Stimulated activated CD4-positive, alpha-beta T cell treated with anti-CD3 and anti-CD28 coated beads, Interleukin-2, amount 100 ng/mL, for 48 hours (primary cell): ENCODE results near the gene SLC47A1.
"Not testable (repeated sequence)": the region's sequence is repeated elsewhere in the genome, so short reads cannot be mapped to it uniquely, and the experiment has no call there.

Experiments
- DNase-seq, 2 donors: peaks; one replicate each; pipeline ENCODE4 v3.0.0-alpha.2; 2020

Gene SLC47A1

DNA sequence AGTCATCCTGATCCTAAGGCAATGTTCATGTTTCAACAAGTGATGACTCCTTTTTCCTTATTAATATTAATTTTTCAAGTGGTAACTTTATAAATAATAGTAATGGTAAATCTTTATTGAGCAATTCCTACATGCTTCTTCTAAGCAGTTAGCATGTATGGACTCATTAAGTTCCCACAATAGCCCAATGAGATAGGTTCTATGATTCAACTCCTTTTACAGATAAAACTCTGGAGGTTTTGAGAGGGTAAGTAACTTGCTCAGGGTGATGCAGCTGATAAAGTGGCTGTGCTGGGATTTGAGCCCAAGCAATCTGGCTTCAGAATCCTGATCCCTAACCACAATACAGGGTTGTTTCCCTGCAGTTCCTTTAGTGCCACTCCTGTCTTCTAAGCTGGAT, 25.3 kb downstream of the SLC47A1 start:
- DNase-seq, result no peak

GRCh38 chr17:19561697-19562318, 28.2 kb downstream of the SLC47A1 start:
- no peak for DNase-seq

- no peak for DNase-seq
Observed at GRCh38 chr17:19565817-19566575, 32.3 kb downstream of the SLC47A1 start.

DNA sequence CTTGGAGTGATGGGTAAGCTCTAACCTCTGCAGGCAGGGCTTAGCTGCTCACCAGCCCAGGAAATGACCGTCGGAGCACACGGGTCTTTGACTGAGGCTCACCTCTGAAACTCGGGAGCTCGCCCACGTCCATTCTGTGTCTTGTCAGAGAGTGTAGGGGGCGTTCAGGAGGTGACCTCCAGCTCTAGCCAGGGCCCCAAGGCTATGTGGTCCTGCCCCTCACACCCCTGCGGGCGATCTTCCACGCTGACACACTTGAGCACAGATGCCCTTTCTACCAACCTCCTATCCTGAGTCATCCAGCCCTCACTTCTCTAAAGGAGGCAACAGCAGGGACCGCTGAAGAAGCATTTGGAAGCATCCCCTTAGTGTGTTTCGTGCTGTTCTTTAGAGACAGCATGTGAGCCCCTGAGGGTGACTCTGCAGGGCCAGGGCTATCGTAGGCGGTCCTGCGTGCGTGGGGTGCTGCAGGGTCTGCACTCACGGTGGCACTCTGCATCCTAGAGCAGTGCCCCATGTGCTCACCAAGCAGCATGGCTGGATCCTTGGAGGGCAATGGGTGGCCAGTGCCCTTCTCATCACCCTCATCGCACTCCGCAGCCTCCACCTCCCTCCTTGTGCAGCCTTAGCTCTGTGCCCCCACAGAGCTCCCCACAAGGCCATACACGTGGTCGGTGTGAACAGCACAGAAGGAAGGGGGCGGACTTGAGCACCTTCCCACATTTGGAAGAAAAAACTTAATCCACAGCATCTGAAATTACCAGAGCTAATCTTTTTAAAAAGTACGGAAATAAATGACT, 33.8 kb downstream of the SLC47A1 start:
- no peak for DNase-seq

- DNase-seq, result no peak
Observed at GRCh38 chr17:19568016-19568350, 34.3 kb downstream of the SLC47A1 start.

DNA sequence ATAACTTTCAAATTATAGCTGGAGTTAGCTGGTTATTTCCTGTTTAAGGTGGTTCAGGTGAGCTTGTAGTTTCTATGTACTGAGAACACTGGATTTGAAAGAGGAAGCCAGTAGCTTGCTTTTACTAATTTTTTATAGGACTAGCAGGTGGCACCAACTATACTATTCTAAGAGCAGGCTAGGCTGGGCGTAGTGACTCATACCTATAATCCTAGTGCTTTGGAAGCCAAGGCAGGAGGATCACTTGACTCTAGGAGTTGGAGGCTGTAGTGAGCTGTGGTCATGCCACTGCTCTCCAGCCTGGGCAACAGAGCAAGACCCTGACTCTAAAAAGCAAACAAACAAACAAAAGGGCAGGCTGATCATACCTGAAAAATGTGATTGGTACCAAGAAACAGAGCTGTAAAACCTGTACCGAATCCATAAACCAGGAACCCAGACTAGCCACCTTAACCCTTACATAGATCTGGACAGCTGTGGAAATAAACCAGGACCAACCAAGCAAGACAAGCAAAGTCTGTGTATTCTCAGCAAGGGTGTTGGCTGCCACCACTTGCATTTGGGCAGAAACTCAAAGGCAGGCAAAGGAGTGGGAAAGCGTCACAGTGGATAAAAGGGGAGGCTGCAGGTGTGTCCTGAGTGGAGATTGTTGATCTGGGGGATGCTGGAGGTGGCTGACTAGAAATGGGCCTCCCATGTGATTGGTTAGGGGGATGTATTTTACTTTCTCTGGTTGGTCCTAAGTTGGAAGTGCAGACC, 36.3 kb downstream of the SLC47A1 start:
- no peak for DNase-seq

- DNase-seq, result no peak
Observed at GRCh38 chr17:19570544-19571062, 36.9 kb downstream of the SLC47A1 start.

DNA sequence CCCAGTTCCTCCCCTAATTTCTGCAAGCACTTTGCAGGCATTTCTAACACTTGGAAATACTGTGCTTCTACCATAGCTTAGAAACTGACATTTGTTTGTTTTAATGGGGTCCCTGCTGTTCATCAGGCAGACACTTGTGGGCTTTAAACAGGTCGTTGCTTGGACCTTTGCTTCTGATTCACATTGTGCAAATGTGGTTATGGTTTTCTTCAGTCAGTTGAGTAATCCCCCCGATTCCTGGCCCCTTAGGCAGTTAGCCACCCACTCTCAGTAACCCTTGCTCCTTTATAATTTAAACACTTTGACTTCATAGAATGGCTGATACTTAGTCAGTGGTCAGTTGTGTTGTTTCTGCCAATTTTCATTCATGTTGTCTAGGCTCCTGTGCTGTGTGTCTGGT, 39.4 kb downstream of the SLC47A1 start:
- DNase-seq, result no peak

DNA sequence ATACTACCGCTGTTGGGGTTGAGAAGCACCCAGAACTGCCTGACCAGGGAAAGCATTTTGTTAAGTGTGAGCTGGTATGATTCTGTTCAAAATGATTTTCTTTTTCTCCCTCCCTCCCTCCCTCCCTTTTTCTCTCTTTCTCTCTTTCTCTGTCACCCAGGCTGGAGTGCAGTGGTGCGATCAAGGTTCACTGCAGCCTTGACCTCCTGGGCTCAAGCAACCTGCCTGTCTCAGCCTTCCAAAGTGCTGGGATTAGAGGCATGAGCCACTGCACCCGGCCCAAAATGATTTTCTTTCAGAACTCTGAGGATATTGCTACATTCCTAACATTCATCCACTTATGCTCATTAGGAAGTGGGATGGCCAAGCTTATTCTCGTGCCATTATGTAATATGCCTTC, 41.3 kb downstream of the SLC47A1 start:
- no peak for DNase-seq

- DNase-seq, result no peak
Observed at GRCh38 chr17:19578545-19578944, 44.9 kb downstream of the SLC47A1 start.

- DNase-seq, result no peak
Observed at GRCh38 chr17:19579192-19579761, 45.6 kb downstream of the SLC47A1 start.

DNA sequence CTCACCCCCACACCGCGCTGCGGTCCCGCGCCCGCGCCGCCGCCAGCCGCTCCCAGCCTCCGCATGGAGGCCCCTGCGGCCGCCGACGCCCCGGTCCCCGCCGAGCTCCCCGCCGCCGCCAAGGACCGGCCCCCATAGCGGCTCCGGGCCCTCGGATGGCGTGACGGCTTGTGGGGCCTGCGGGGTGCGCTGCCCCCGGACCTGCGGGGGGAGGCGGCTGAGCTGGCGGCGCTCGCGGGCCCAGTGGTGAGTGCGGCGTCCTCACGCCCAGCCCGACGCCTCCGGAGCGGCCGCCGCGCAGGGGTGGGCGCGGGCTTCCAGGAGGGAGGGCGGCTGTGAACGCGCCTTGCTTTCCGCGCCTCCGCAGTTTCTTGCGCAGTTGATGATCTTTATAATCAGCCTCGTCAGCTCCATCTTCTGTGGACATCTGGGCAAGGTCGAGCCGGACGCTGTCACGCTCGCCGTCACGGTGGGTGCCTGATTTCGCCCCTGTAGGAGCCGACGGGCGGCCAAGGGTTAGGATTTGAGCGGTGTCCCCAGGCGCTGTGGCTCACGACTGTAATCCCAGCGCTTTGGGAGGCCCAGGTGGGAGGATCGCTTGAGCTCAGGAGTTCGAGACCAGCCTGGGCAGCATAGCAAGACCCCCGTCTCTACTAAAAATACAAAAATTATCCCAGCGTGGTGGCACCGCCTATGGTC, 46.4 kb downstream of the SLC47A1 start:
- DNase-seq, result no peak

DNA sequence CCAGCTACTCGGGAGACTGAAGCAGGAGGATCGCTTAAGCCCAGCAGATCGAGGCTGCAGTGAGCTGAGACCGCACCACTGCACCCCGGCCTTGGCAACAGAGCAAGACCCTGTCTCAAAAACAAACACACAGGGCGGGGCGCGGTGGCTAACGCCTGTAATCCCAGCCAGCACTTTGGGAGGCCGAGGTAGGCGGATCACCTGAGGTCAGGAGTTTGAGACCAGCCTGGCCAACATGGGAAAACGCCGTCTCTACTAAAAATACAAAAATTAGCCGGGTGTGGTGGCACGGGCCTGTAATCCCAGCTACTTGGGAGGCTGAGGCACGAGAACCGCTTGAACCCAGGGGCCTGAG, 46.9 kb downstream of the SLC47A1 start:
- not testable (repeated sequence) for DNase-seq

- DNase-seq, result not testable (repeated sequence)
Observed at GRCh38 chr17:19582152-19582551, 48.5 kb downstream of the SLC47A1 start.

DNA sequence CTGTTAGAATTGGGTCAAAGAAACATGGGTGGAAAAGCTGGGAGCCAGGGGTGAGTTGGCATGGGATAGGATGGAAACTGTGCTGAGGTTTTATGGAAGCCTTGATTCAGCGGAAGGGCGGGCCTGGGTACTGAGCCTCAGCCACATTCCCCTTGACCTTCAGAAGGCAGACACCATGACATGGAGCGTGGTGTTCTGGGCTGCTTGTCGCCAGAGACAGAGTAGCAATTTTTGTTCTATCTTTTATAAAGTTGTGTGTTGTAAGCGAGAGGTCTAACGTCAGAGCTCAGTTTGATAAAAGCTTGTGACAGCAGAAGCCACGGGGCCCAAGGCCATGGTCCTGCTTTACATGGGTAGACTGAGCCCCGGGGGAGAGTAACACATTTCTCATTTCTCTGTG, 50.2 kb downstream of the SLC47A1 start:
- no peak for DNase-seq

DNA sequence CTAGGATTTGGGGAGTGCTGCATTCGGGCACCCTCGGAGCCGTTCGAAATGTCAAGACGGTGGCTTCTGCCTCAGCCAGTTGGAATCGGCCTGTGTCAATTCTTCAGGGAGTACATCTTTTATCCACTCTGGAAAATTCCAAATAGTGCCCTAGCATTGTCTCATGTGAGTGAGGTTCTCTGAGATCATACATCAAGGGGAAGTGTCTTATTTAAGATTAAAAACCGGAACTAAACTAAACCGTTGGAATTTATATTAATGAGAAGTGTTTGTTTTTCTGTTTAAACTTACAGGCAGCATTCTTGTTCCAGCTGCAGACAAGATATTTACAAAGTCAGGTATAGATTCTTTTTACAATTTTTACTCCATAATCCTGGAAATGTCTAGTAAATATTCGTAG, 56.8 kb downstream of the SLC47A1 start:
- no peak for DNase-seq

- no peak for DNase-seq
Observed at GRCh38 chr17:19590912-19591551, 57.4 kb downstream of the SLC47A1 start.

GRCh38 chr17:19592316-19592715, 58.7 kb downstream of the SLC47A1 start:
- no peak for DNase-seq

DNA sequence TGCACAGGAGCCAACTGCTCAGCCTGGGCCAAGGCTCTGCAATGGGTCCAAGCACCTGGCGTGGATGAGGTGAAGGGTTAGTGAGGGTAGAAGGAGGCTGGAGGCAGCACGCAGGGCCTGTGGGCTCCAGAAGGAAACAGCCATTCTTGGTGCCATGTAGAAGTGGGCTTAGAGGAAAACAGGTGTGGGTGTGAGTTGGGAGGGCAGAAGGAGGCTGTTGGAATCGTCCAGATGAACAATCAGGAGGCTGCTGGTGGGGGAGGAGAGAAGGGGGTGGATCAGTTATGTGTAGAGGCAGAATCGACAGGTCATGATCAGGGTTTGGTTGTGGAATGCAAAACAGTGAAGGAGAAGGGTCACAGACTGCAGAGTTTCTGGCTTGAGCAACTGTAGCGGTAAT, 63.2 kb downstream of the SLC47A1 start:
- no peak for DNase-seq

DNA sequence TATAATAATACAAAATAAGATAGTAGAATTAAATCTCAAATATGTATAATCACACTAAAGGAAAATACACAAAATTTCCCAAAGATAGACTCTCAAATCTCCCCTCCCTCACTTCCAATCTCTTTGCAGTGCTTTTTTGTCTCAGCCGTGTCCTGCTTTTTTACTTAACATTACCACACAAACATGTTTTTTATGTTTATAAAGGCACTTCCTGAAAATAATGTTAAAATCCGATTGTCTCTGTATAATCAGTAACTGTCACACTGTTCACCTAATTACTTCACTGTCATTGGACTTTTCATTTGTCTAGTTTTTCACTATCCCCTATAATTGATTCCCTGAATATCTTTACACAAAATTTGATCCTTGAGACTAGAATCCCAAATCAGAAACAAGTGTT, 76.7 kb downstream of the SLC47A1 start:
- no peak for DNase-seq

- no peak for DNase-seq
Observed at GRCh38 chr17:19610879-19611278, 77.2 kb downstream of the SLC47A1 start.

- no peak for DNase-seq
Observed at GRCh38 chr17:19613979-19614378, 80.3 kb downstream of the SLC47A1 start.
